ENCODE results near the gene MTHFD1L.

GRCh38 chr6:150898399-150899170, 33.1 kb downstream of the MTHFD1L start:
- TF ChIP-seq GABPA (tag; conservative IDR thresholded peaks at IDR 0.05; ENCODE audit: low read depth) (no peak), NCOA6 (IDR thresholded peaks at IDR 0.05) (no peak), SRF (CRISPR knock-in tag; IDR thresholded peaks at IDR 0.05) (no peak), CTCF (IDR thresholded peaks at IDR 0.05 in 2 of 3, conservative IDR thresholded peaks at IDR 0.05 in 1 of 3; ENCODE audit: insufficient read depth in 2 of 3, low read depth in 1 of 3, low read length in 3 of 3) (no peak), ZNF165 (CRISPR knock-in tag; IDR thresholded peaks at IDR 0.05; ENCODE audit: borderline replicate concordance) (no peak), MAX (CRISPR knock-in tag; IDR thresholded peaks at IDR 0.05) (no peak), RAD21 (CRISPR knock-in tag; conservative IDR thresholded peaks at IDR 0.05 in 1 of 2, IDR thresholded peaks at IDR 0.05 in 1 of 2) (no peak), ARNT (IDR thresholded peaks at IDR 0.05) (no peak), USF2 (CRISPR knock-in tag; IDR thresholded peaks at IDR 0.05) (no peak)

All from K562 (cell line).